Pulmonary artery endothelial cell (primary cell): ENCODE results near the gene CSF2. TPM values are rescaled to one million over a fixed set of nuclear protein-coding genes. Genes with fewer than 3 reads are reported as not detected.

Experiments used
- DNase-seq: peaks from one replicate; pipeline ENCODE4 v3.0.0-alpha.2; 2011; ENCODE audit warnings: low read depth, low spot score
- total RNA-seq: library from RNA; depleted of rRNA; stranded (reverse); fragments of >200 nt; gene quantifications from 2 replicates; pipeline ENCODE4 v1.2.3, GENCODE V29; 2014

Gene CSF2
- total RNA-seq, result 0.11 TPM in 1 of 2 replicates, not detected in the other

DNA sequence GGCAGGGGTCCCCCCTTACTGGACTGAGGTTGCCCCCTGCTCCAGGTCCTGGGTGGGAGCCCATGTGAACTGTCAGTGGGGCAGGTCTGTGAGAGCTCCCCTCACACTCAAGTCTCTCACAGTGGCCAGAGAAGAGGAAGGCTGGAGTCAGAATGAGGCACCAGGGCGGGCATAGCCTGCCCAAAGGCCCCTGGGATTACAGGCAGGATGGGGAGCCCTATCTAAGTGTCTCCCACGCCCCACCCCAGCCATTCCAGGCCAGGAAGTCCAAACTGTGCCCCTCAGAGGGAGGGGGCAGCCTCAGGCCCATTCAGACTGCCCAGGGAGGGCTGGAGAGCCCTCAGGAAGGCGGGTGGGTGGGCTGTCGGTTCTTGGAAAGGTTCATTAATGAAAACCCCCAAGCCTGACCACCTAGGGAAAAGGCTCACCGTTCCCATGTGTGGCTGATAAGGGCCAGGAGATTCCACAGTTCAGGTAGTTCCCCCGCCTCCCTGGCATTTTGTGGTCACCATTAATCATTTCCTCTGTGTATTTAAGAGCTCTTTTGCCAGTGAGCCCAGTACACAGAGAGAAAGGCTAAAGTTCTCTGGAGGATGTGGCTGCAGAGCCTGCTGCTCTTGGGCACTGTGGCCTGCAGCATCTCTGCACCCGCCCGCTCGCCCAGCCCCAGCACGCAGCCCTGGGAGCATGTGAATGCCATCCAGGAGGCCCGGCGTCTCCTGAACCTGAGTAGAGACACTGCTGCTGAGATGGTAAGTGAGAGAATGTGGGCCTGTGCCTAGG lies at the start of gene CSF2:
Gene CSF2, plus strand, starts transcription at position 559 of the 783 bp plus-strand sequence. Its CDS starts 35 bp downstream, at position 594.
- DNase-seq, result no peak

DNA sequence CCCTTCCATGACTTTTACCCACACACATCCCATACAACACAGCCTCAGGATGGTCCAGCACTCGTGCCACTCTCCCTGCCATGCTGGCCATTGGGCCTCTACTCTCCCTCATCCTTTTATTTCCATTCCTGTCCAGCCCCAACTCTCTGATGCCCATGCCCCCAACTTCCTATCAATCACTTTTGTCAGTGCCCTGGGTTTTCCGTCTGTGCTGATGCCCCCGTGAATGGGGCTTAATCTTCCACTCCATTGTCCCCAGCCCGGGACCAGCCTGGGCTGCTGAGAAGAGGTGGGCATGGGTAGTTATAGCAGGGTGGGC lies 49.5 kb upstream of the CSF2 start:
- no peak for DNase-seq

DNA sequence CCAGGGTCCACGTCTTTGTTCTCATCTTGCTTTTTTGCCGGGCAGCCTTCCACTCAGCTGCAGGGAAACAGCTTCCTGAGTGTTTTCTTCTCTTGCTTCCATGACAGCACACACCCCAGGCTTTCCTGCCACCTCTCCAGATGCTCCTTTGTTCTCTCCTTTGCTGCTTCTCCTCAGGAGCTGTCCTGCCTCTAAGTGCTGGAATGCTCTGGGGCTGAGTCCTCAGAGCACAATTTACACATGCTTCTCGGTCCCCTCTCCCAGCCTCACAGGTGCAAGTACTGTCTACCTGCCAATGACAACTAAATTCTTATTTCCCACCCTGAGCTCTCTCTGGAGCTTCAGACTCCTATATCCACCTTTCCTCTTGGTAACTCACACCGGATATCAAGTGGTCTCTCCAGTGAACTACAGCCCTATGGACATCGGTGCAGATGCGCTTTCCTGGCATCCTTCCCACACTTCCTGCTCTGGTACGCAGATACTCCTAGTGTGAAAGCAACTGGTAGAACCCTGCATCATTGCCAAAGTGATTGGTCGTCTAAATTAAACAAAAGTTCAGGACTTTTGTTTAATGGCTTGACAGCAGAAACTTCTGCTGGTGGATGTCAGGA lies 48.7 kb upstream of the CSF2 start:
- DNase-seq, result no peak

DNA sequence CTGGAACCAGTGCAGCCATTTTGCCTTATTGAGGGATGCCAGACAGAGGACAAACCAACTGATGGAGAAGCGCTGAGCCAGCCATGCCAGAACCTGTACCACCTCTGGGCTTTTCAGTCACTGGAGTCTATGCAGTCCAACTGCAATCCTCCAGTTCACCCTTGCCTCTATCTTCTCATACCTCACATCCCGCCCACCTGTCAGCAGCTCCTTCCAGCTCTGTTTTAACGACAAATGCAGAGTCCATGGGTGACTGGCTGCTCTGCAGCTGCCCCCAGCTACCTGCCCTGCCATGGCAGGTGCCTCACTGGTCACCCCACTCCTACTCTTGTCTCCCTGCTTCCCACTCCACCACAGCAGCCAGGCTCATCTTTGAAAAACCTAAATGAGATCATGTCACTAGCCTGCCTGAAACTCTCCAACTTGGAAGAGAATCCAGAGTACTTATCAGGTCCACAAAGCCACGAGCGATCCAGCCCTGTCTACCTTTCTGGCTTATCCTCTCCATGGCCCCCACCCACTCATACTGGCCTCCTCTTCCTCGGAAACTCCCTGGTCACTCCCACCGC lies 48.1 kb upstream of the CSF2 start:
- DNase-seq, result no peak

DNA sequence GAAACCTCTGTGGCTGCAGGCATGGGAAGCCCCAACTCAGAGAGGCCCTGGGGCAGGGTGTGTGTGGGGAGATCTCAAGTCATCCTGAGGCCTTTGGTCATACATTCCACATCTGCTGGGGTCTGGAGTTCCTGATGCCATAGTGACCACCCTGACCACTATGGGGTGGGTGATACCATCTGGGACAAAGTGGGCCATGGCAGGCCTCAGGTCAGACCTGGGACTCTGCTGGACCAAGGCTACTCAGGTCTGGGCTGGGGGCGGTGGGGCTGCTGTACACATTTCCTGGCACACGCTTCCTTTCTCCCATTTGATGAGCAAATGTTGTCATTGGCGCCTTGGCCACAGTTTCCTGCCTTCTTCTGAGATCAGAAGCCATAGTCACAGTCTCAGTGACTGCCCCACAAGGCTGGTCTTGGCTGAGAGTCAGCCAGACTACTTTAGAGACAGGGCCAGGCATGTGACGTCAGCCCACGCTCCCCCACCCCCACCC lies 47.0 kb upstream of the CSF2 start:
- no peak for DNase-seq

DNA sequence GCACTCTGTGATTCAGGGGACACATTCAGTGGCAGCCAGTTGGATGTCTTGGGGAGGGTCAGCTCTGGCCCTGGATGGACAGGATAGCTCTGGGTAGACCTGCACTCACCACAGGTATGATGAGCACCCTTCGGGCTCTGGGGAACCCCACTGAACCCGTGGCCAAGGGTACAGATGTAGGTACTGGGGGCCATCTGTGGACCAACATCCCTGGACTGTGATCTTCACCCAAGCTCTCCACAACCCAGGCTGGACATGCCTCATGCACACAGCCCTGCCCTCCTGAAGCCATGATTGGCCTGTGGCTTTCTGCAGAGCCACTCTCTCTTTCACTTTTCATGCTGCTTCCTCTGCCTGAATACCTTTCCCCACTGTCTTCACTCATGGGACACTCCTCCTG lies 46.6 kb upstream of the CSF2 start:
- DNase-seq, result no peak

DNA sequence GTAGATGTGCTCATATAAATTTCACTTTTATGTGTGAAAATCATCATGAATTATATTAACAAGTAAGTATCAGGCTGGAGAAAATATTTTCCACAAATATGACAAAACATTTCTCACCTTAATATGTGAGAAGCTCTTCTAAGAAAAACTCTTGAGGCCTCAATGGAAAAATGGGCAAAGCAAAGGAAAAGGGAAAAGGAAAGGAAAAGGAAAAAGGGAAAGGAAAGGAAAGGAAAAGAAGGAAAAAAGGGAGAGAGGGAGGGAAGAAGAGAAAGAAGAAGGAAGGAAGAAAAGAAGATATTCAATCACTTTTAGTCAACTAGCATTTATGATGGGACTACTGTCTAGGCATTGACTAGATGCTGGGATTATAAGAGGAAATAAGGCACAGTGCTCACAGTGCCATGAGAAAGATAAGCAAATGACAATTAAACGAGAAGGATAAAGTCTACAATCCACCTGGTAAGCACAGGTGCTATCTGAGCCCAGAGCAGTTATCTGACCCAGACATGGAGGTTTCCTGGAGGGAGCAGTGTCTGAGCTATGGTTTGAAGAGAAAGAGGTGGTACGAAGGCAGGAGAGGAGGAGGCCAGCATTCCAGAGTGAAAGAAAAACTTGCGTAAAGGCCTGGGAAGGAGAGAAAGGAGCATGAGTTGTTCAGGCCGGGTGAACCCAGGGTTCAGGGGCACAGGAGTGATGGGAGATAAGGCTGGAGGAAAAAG lies 43.8 kb upstream of the CSF2 start:
- DNase-seq, result no peak

DNA sequence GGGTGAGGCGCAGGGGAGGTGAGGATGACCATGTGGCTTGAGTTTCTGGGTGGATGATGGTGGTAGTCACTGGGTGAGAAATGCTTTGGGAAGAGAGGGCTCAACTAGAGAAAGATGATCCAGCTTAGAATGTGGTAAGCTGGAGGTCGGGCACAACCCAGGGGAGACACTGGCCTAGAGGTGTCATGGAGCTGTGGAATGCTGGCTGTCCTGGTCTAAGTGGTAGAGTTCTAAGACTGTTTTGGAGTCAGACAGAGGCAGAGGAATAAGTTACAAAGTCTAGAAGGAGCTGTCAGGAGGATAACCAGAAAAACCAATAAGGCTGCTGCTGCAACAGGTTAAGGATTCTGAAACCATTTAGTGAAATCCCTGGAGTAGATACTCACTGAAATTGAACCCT lies 43.0 kb upstream of the CSF2 start:
- no peak for DNase-seq

DNA sequence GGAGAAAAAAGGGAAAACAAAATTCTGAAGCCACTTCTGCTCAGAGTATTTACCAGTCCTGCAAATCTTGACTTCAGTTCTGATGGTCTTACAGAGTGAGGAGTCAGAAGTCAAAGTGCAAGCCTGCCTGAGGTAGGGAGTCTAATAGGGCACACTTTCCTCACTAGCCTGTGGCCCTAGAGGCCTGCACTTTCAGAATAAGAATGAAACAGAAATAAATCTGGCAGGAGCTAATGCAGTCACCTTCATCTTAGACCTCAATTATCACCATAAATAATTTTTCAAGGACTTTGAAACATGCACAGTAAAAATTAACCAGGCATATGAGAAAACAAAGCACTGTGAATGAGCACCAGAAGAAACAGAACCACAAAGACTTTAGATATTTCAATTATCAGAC lies 41.4 kb upstream of the CSF2 start:
- no peak for DNase-seq

DNA sequence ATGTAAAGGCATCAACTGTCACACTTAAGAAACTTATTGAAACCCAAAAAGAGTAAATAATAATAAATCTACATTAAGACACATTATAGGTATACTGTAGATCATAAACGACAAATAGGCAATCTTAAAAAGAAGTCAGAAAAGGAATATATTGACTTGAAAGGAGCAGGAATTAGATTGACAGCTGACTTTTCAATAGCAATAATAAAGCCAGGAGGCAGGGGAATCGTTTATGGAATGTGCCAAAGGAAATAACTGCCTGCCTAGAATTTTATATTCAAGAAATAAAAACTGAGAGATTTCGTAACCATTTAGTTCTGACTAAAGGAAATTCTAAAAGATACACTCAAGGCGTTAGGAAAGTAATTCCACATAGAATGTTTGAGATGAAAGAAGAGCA lies 40.5 kb upstream of the CSF2 start:
- DNase-seq, result no peak

DNA sequence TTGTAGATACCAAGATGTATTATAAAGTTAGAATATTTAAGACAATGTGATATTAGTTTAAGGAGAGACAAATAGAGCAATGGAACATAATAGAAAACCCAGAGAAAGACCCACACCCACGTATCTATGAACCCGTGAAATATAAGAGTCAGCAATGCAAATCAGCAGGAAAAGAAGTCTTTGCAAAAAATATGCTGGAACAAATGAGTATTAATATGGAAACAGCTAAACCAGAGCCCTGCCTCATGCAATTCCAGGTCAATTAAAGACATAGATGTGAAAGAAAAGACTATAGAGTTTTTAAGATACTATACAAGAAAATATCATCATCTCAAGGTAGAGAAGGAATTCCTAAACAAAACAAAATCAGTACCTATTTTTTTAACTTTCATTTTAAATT lies 36.2 kb upstream of the CSF2 start:
- no peak for DNase-seq

DNA sequence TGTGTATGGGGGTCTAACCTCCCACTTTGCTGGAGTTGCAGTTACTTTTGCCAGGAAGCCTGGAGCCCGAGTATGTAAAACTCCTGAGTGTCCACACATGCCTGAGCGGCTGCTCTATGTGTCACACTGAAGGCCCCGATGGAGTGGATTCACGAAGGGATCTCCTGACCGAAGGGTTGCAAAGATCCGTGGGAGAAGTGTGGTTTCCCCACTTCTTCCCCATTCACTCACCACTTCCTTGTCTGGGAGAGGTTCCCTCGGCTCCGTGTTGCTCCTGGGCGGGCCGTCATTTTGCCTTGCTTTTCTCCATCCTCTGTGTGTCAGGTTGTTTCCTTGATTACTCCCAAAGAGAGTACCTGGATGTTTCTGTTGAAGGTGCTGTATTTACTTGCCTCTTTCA lies 29.4 kb upstream of the CSF2 start:
- DNase-seq, result no peak

DNA sequence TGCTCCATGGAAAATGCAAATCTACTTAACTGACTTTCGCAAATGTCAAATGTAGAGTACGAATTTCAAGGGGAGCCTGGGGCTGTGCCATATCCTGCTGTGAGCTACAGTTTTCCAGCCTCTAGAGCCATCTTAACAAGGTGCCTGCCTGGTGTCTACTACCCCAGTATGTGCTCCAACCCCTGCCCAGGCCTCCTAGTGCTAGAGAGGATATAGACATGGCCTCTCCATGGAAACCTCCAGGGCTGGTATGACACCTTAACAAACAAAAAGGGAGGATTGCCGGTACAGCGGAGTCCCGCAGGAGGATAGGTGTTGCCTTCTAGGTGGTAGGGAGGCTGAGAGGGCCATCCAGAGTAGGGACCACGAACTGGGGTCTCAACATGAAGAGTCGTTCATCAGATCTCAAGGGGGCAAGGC lies 26.7 kb upstream of the CSF2 start:
- no peak for DNase-seq

DNA sequence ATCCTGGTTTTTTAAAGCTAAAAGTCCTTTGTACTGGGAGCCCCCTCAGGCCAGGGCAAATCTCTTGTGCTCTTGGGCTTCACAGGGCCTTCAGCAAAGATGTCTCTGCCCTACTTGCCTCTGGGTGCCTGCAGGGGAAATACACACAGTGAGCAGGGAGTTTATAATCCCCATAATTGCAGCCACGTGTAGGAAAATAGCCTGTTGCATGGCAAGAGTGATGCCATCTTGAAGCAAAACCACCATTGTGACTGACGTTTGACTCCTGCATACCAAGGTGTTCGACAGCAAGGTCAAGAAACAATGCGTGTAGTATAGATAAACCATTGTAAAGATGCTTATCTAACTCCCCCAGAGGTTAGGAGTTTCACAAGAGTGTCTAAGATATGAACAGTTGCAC lies 24.5 kb upstream of the CSF2 start:
- no peak for DNase-seq

DNA sequence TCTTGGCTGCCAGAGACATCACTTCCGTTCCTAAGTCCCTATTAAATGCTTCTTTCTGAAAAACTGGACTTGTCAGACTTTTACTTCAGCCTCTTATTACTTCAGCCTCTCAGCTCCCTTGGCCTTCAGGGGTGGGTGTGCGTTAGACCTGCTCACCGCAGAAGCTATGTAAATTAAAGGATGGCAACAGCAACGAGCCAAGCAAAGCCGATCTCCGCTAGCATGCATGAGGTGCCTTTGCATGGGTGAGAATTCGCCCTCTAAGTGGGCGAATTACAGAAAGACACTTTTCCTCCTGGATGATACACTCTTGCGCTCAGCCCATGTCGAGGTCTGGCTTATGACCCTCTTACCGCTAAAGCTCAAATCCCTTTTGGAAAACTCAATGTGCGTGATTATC lies 24.0 kb upstream of the CSF2 start:
- DNase-seq, result no peak

DNA sequence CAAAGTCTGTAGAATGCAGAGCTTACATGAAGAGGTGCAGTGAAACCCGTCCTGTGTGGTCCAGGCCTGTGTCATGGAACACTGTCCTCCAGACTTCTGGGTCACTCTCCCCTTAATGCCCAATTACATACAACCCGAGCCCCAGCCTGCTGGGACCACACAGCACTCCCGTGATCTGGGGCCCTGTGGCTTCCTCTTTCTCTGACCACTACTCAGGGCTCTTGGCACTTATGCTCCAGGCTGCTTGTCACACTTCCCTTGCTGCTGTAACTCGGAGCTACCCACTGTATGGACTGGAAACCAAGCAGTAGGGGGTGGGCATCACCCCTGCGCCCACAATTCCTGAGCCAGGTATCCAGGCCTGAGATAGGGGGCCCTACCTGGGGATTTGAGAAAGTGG lies 23.5 kb upstream of the CSF2 start:
- no peak for DNase-seq

DNA sequence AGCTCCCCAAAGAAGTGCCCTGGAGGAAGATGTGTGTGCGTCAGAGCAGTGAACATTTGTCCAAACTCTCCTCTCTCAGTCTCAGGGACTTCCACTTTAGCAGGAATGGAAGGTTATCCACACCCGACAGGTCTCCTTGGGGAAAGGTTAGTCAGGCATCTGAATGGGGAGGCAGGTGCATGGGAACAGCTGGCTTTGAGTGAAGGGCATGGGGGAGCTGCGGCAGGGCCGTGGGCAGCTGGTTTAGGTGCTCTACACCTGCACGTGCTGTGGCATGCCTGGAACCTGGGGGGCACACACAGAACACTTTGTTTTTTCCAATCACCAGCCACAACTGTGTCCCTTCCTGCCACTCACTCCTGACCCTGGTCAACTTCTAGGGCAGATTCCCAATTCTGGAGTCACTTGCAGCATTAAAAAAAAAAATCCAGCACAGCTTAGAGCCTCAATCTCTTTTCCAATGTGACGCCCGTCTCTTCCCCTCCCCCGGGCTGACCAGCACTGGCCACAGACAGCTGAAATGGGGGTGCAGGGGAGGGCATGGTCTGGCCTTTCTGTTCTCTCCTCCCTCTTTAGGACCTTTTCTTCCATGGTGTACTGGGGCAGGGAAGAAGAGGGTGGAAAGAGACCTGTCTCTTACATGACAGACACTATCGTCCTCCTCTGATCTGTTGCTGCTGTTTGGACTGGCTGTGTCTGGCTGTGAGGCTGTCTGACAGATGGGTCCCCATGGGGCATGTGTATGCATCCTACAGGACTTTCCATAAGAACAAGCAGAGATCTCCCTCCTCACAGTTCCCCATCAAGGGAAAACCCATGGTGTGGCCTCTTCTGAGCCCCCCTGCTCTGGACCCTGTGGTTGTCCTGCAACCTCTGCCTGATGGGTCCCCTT lies 22.7 kb upstream of the CSF2 start:
- no peak for DNase-seq

DNA sequence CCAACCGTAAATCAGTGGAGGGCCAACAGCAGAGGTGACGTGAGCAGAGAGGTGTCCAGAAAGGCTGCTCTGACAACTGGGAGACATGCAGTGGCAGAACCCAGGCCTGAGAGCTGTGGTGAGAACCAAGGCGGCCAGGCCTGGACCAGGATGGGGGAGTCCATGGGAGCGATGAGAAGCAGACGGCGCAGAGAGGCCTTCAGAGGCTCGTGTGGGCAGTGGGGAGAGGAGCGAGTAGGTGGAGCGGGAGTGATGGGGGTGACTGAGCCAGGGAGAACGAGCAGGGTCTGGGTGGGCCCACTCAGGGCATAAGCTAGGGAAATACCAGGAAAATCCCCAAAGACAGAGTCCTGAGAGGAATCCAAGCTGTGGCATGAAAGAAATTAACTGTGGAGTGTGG lies 21.1 kb upstream of the CSF2 start:
- DNase-seq, result no peak

DNA sequence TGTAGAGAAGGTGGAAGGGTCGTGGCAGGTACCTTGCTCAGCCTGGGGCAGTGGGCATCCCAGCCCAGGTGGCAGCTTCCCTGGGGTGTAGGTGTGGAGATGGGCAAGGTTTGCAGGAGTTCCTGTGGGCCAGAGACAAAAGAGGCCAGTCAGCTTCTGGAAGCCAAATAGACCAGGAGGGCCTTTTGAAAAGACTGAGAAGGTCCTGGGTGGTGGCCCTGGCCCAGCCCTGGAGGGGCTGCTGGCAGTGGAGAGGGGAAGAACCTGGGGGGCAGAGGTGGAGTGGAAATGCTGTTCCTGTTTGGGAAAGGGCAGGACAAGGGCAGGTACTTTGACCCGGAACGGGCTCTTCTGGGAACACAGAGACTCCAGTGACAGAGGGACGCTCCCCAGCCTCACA lies 20.1 kb upstream of the CSF2 start:
- no peak for DNase-seq

DNA sequence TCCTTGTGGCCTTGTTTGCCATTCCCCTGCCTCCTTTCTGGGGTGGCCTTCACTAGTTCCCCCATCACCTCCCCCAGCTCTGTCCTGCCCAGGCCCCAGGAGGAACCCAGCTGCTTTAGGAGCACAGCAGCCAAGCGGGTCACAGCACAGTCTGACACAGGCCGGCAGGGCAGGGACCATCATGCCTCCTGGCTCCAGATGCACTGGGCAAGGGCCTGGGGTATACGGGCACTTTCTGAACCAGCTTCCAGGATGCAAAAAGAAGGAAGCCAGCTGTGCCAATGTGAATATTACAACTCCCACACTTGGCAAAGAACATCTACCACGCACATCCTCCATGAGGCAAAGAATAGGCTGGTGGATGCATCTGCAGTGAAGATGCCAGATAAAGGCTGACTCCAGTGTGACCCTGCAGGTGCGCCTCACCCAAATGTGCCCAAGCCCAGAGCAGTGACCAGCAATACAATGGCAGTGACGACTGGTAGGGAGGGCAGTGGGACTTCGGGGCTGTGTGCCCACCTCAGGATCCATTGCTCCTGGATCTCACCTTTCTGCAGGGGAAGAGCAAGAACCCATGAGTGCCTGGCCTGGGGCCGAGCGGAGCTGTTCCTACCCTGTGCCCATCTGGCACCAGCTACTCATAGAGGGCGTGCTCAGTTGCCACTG lies 19.4 kb upstream of the CSF2 start:
- DNase-seq, result no peak
